A673 (cell line): ENCODE measurements around the gene KCNQ1OT1.

Experiments
- EZH2 ChIP-seq: fragments of 200-600 bp; sonication (generic); IDR thresholded peaks from 2 replicates; pipeline ENCODE4 v1.6.1; 2017; ENCODE audit warnings: borderline replicate concordance, low read depth, mild to moderate bottlenecking, mixed read lengths, antibody characterized with exemption, low read length; ENCODE audit not compliant: poor library complexity, severe bottlenecking
- TF ChIP-seq, protein P1 (sequence below): fragments of 300-800, 200-600 bp; sonication (generic); conservative IDR thresholded peaks from 2 replicates; pipeline ENCODE4 v1.5.1; 2017; ENCODE audit warnings: low read depth, mild to moderate bottlenecking, antibody characterized with exemption, low read length, moderate library complexity, mixed read lengths

DNA sequence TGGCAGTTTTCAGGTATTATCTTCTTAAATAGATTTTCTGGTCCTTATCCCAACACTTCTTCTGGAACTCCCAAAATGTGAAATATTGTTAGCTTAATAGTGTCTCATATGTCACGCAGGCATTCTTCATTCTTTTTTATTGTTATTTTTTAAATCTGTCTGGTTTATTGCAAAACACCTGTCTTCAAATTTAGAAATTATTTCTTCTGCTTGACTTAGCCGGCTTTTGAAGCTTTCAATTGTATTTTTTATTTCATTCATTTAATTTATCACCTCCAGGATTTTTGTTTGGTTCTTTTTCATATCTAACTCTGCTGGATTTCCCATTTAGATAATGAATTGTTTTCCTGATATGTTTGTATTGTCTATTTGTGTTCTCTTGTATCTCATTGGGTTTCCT, 49.9 kb downstream of the KCNQ1OT1 start:
- TF ChIP-seq, protein P1, sequence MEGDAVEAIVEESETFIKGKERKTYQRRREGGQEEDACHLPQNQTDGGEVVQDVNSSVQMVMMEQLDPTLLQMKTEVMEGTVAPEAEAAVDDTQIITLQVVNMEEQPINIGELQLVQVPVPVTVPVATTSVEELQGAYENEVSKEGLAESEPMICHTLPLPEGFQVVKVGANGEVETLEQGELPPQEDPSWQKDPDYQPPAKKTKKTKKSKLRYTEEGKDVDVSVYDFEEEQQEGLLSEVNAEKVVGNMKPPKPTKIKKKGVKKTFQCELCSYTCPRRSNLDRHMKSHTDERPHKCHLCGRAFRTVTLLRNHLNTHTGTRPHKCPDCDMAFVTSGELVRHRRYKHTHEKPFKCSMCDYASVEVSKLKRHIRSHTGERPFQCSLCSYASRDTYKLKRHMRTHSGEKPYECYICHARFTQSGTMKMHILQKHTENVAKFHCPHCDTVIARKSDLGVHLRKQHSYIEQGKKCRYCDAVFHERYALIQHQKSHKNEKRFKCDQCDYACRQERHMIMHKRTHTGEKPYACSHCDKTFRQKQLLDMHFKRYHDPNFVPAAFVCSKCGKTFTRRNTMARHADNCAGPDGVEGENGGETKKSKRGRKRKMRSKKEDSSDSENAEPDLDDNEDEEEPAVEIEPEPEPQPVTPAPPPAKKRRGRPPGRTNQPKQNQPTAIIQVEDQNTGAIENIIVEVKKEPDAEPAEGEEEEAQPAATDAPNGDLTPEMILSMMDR: no peak
- no peak for TF ChIP-seq EZH2
